Sigmoid colon (tissue), 3 donors: ENCODE data around the gene MAP4K1.

ENCODE experiments used
- POLR2A ChIP-seq, 2 donors: fragments of 450-650 bp; IDR thresholded peaks; one replicate each; pipeline ENCODE4 v1.6.1; 2016; ENCODE audit warnings: antibody characterized with exemption in 2 of 2, mild to moderate bottlenecking in 2 of 2, moderate library complexity in 2 of 2
- TF ChIP-seq, protein P1 (sequence below), 4 experiments: fragments of 450-650 bp in 3 of 4; fragments of 200-600 bp in 1 of 4; IDR thresholded peaks; one replicate each; pipeline ENCODE4 v1.5.1; 2016 to 2019; ENCODE audit warnings: antibody characterized with exemption in 4 of 4, mild to moderate bottlenecking in 3 of 4, moderate library complexity in 2 of 4

DNA sequence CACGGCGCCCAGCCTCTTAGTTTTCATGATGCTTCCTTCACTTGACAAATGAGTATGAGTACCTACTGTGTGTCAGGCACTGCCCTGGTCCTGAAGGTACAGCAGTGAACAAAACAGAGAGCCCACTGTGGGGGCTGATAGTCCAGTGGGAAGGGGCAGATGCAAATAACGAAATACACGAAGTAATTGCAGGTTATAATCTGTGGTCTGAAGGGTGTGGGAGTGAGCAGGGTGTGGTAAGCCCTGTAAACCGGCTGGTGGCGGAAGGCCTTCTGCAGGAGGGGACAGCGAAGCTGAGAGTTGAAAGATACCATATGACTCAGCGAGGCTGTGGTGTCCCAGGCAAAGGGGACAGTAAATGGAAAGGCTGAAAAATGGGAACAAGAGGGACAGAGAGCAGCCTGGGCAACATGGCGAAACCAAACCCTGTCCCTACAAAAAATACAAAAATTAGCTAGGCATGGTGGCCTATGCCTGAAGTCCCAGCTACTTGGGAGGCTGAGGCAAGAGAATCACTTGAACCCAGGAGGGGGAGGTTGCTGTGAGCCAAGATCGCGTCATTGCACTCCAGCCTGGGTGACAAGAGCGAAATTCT lies 60.5 kb downstream of the MAP4K1 start:
- TF ChIP-seq, protein P1, sequence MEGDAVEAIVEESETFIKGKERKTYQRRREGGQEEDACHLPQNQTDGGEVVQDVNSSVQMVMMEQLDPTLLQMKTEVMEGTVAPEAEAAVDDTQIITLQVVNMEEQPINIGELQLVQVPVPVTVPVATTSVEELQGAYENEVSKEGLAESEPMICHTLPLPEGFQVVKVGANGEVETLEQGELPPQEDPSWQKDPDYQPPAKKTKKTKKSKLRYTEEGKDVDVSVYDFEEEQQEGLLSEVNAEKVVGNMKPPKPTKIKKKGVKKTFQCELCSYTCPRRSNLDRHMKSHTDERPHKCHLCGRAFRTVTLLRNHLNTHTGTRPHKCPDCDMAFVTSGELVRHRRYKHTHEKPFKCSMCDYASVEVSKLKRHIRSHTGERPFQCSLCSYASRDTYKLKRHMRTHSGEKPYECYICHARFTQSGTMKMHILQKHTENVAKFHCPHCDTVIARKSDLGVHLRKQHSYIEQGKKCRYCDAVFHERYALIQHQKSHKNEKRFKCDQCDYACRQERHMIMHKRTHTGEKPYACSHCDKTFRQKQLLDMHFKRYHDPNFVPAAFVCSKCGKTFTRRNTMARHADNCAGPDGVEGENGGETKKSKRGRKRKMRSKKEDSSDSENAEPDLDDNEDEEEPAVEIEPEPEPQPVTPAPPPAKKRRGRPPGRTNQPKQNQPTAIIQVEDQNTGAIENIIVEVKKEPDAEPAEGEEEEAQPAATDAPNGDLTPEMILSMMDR (IDR thresholded peaks at IDR 0.05): no peak
- no peak for TF ChIP-seq POLR2A (IDR thresholded peaks at IDR 0.05)
